ENCODE measurements around the gene DNM2.

GRCh38 chr19:10861103-10861651 is 143.3 kb downstream of the DNM2 start:
- TF ChIP-seq CTCF (IDR thresholded peaks at IDR 0.05; ENCODE audit: insufficient read depth, low read depth, low read length) (peak; percentile 31), EZH2 (IDR thresholded peaks at IDR 0.05; ENCODE audit: insufficient read depth, low read length) (no peak)

Measured in astrocyte (in vitro differentiated cells and primary cell).